GM18507 (cell line): ENCODE data around the gene SATL1.
A peak's percentile ranks its signal among the peaks of the same experiment; 100 is the strongest.
"Not testable (repeated sequence)": the region's sequence is repeated elsewhere in the genome, so short reads cannot be mapped to it uniquely, and the experiment has no call there.

Experiments used
- DNase-seq: peaks from one replicate; pipeline ENCODE4 v3.0.0; 2011; ENCODE audit warnings: low read depth; ENCODE audit not compliant: insufficient read length; ENCODE audit errors: extremely low spot score
- FAIRE-seq: peaks from 2 replicates; lab custom pipeline; 2011; peaks lifted over from hg19 to GRCh38; lab: Jason Lieb, UNC

SATL1 gene, protein sequence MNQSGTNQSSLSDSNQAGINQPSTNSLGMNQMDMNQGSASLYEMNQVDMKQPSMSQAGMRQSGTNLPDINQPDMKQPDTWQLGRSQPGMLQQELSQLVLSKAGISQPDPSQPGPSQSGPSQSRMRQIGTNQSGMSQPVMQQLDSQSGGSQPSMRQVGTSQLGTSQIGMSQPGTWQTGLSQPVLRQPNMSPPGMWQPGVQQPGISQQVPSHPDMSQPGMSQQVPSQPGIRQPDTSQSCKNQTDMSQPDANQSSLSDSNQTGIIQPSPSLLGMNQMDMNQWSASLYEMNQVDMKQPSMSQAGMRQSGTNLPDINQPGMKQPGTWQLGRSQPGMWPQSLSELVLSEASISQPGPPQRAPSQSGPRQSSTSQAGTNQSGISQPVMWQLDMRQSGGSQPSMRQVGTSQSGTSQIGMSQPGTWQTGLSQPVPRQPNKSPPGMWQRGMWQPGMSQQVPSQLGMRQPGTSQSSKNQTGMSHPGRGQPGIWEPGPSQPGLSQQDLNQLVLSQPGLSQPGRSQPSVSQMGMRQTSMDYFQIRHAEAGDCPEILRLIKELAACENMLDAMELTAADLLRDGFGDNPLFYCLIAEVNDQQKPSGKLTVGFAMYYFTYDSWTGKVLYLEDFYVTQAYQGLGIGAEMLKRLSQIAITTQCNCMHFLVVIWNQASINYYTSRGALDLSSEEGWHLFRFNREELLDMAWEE

GRCh38 chrX:85243761-85244449 lies at the start of gene SATL1, which contains the start of gene ZNF711:
Gene SATL1, minus strand, starts transcription at chrX:85243779. Its CDS starts 134,811 bp downstream, at chrX:85108968.
Gene ZNF711, plus strand, starts transcription at chrX:85243991. Its CDS starts 3,582 bp downstream, at chrX:85247573.
- no peak for FAIRE-seq
- no peak for DNase-seq

DNA sequence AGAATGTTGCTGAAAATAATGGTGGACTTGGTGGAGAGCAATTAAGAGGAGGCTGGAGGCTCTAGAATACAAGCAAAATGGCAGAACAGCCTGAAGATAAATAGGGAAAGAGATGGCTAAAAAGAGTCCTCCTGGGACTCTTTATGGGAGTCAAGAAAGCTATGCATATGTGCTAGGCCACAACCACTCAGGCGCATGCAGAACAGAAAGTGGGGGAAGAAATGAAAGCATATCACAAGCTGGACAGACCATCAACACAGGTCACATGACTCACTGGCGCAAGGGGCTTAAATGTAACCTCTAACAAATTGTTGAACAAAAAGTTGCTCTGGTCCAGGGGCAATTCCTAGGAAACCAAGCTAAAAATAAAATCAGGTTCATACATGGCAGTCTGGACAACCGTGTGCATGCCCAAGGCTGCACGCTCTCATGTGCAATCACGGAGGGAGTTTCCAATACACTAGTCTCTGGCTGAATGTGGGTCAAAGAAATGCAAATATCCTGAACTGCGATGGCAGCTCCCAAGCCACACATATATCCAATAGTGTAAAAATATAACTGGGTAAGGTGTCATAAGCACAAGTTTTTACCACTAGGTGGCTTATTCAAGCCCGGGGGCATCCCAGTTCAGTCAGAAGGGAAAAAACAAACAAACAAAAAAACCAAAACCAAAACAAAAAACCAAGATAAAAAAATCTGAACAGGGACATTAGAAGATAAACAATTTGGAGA lies 45.6 kb upstream of the SATL1 start:
- no peak for DNase-seq
- FAIRE-seq: no peak

- not testable (repeated sequence) for DNase-seq, FAIRE-seq
These were observed 41.7 kb upstream of the SATL1 start for GRCh38 chrX:85285286-85285685.

DNA sequence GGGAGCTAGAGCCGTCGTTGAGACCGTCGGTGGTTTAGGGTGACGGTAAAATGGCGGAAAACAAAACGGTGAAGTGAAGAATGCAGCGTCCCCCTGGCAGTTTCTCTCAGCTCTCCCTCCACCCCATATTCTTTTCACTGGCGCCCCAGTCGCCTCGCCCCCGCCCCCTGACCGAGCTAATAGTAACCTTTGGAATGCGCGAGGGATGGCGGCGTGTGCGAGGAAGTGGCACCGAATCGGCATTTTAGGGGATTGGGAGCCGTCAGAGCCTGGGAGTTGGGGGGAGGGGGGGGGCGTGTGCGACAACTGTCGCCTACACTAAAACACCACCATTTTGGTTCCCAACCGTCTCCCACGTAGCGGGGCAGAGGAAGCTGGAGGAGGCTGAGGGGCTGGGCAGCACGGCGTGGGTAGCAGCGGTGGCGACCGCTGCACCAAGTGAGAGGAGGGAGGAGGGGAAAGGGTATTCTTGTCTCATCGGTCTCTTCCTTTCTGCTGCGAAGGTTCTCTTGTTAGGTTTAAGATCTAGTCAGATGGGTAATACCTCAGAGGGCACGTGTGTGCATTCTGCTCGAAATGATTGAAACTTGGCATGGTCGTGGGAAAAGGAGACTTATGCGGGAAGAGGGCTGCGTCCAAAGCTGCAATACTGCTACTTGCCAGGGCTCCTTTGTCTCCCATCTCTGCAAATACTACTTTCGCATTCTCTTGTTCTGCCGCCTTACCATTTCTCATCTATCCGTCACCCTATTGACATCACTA lies 1.1 kb upstream of the SATL1 start:
- peak; percentile 24 for FAIRE-seq
- no peak for DNase-seq

GRCh38 chrX:85243155-85243554 lies 424 bp downstream of the SATL1 start:
- FAIRE-seq: no peak
- DNase-seq: no peak

- no peak for FAIRE-seq
- DNase-seq: no peak
These were observed 20.2 kb downstream of the SATL1 start for GRCh38 chrX:85223359-85223758.

DNA sequence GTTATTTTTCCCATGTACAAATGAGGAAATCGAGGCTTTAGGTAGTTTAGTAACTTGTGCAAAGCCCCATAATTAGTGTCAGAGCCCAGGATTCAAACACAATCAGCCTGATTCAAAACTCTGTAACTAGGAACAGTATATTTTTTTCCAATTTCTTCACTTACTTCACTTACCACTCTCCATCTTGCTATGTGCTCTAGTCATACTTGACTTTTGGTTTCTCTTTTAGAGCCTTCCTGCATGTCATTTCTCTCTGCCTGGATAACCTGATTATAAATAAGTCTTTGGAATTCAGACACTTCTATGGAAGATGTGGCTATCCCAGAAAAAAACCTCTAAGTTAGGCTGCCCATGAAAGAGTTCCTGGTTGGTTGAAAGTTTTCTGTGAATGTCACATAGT lies 22.2 kb downstream of the SATL1 start:
- DNase-seq (no peak), FAIRE-seq (no peak)

DNA sequence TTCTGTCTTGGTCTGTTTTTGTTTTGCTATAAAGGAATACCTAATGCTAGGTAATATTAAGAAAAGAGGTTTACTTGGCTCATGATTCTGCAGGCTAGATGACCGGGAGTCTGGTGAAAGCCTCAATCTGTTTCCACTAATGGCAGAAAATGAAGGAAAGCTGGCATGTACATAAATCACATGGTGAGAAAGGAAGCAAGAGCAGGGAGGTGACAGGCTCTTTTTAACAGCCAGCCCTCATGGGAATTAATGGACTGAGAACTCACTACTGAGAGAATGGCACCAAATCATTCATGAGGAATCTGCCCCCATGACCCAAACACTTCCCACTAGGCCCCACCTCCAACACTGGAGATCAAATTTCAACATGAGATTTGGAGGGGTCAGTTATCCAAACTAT lies 27.6 kb downstream of the SATL1 start:
- no peak for DNase-seq

DNA sequence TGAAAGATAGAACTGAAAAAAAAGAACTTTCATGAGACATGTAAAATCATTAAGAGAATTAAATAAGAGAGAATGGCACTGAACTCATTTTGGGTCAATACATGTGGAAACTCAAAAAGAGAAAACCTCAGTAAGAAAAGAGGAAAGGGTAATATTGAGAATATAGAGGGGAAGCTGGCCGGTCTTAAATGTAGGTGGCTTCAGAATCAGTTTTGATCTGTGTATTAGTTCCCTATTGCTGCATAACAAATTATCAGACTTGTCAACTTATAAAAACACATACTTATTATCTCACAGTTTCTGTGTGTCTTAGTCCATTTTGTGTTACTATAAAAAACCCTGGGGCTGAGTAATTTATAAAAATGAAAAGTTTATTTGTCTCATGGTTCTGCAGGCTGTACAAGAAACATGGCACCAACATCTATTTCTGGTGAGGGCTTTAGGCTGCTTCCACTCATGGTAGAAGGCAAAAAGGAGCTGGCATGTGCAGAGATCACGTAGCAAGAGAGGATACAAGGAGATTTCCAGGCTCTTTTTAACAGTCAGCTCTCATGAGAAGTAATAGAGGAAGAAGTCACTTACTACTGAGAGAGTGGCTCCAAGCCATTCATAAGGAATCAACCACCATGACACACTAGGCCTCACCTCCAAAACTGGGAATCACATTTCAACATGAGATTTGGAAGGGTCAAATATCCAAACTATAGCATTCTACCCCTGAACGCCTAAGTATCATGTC lies 29.6 kb downstream of the SATL1 start:
- FAIRE-seq (no peak), DNase-seq (no peak)

More for the DNA sequence above, 27.6 kb downstream of the SATL1 start:
- no peak for FAIRE-seq

DNA sequence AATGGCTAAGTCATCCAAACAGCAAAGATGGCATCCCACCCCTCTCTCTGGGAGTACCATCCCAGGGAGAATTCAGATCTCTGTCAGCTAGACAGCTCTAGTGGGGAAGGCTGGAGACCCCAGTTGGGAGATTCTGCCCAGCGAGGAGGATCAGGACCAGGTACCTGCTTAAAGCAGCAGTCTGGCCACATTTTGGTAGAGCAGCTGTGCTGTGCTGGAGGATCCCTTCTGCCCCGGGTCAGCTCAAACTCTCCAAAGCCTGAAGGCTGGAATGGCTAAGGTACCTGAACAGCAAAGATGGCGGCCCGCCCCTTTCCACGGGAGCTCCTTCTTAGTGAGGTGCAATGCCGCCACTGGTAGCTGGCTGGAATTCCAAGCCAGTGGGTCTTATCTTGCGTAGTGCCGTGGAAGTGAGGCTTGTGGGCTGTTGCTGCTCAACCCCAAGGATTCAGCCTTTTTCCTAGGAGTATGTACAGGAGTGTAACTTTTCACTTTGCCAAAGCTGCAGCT lies 40.1 kb downstream of the SATL1 start:
- FAIRE-seq (no peak), DNase-seq (no peak)

- FAIRE-seq (no peak), DNase-seq (no peak)
These were observed 47.3 kb downstream of the SATL1 start for GRCh38 chrX:85196319-85196718.

GRCh38 chrX:85159644-85160043 lies 83.9 kb downstream of the SATL1 start:
- FAIRE-seq (no peak), DNase-seq (no peak)

DNA sequence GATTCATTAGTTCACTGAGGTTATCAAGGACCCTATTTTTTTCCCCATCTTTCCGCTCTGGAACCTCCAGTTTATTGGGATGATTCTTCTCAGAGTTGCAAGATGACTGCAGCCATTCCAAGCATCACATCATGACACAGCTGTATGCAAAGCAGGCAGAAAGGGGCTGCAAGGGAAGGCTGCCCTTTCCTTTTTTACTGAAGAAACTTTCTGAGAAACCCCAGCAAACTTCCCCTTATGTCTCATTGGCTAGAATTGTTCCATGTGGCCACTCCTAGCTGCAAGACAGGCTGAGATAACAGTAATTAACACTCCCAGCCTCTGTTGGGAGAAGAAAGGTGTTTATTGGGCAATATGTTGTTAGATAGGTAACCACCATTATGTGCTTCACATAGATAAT lies 102.6 kb downstream of the SATL1 start:
- FAIRE-seq (no peak), DNase-seq (no peak)

DNA sequence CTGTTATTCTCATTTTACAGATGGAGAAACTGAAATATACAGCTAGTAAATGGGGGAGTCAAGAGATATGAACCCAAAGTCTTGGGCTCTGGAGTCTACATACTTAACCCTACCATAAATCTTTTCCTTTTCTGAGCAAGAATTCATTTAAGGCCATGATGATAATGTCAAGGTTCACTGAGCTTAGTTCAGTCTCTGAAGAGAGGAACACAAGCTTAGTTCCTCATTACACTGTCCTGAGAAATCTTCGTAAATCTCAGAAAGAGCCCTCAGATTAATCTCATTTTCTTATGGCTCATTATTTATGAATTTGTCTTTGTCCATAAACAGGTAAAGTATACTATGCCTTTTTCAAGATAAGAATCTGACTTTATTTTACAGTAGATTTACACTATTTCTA lies 104.2 kb downstream of the SATL1 start:
- no peak for FAIRE-seq
- DNase-seq: no peak

DNA sequence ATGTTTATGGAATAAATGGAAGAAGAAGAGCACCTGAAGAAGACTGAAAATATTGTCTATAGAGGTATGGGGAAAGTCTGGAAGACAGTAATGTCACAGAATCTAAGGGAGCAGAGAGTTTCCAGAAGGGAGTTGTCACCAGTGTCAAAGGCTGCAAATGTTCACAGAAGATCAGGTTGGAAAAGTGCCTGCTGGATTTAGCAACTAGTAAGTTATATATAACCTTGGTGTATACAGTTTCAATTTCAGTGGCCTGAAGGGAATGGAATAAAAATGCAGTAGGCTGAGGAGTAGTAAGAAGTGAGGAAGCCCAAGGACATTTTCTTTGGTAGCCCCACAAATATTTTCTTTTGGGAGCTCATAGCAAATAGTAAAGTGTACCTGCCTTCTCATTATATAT lies 107.2 kb downstream of the SATL1 start:
- FAIRE-seq: no peak

DNA sequence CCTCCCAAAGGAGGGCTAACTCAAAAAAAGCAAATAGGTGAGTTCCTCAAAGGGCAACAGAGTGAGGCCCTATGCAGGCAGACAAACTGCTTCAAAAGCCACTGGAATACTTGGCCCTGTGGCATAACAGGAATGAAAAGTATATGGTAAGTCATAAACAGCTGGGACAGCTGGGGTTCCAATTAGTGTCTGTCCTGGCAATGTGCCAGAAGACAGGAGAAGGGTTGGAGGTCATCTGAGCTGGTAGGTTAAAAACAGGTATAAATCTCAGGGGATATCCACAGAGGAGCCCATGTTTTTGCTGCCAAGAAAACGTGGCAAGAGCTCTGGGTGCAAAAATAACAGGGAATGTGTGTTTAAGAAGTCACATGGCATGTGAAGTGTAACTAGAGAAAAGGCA lies 128.3 kb downstream of the SATL1 start:
- FAIRE-seq (no peak), DNase-seq (no peak)

More for the DNA sequence above, 107.2 kb downstream of the SATL1 start:
- no peak for DNase-seq

GRCh38 chrX:85114776-85115175 lies 128.8 kb downstream of the SATL1 start:
- DNase-seq: no peak
- no peak for FAIRE-seq

DNA sequence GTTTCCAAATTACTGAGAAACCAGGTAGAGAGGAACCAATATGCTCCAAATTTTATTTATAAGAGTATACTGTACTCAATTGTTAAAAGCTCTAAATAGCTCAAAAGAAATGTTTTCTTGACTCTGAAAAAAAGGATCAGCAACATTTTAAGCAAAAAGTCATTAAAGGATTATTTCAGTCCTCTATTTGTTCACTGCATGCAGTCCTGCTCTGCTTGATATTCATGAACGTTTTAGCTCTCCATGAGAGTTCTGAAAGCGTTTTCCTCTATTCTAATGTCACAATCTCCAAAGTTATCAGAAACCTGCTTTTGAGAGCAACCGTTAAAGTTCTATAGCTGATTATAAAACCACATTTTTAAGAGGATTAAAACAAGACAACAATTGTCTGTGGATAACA lies 129.4 kb downstream of the SATL1 start:
- DNase-seq: no peak
- FAIRE-seq: no peak
